CD4-positive, alpha-beta T cell (primary cell): ENCODE results near the gene CDKN1A. TPM values are rescaled to one million over a fixed set of nuclear protein-coding genes. Genes with fewer than 3 reads are reported as not detected.

Source experiments
- ATAC-seq: fragments of 200-7000 bp; cut with Tn5 transposase; one replicate; pipeline ENCODE4 v1.10.0; 2022; ENCODE audit warnings: mild to moderate bottlenecking; ENCODE audit not compliant: poor library complexity
- CTCF ChIA-PET: fragments of 350-600 bp; sonication (Branson Sonifier 250); formaldehyde crosslinking; loops from one replicate; lab custom pipeline; 2021; ENCODE audit warnings: antibody characterized with exemption, inconsistent platforms; lab: Charles Lee
- POLR2A ChIA-PET: fragments of 350-600 bp; sonication (Branson Sonifier 250); formaldehyde crosslinking; loops from one replicate; lab custom pipeline; 2021; ENCODE audit warnings: antibody characterized with exemption, inconsistent platforms; lab: Charles Lee
- DNase-seq, 14 experiments: peaks; one replicate each; pipeline ENCODE4 v3.0.0-alpha.2; 2013 to 2020; ENCODE audit warnings: mixed read lengths in 2 of 14
- H3K27ac ChIP-seq, 2 donors: one replicate each; pipeline versions ENCODE4 v1.5.1 to v1.7.0; 2013; ENCODE audit warnings: low read length in 2 of 2, low read depth in 1 of 2, mild to moderate bottlenecking in 1 of 2
- H3K27me3 ChIP-seq, 2 experiments: 1 replicate in 1 of 2; 2 replicates in 1 of 2; pipeline versions ENCODE4 v1.6.1 to v1.7.0; 2013; ENCODE audit warnings: low read length in 2 of 2, control low read depth in 1 of 2, mild to moderate bottlenecking in 1 of 2, moderate library complexity in 1 of 2; ENCODE audit not compliant: insufficient read depth in 2 of 2, control insufficient read depth in 1 of 2
- H3K36me3 ChIP-seq: one replicate; pipeline ENCODE4 v1.6.1; 2013; ENCODE audit warnings: low read length, control low read depth; ENCODE audit not compliant: insufficient read depth
- H3K4me1 ChIP-seq: one replicate; pipeline ENCODE4 v1.6.1; 2013; ENCODE audit warnings: low read length, control low read depth; ENCODE audit not compliant: insufficient read depth
- H3K4me3 ChIP-seq: one replicate; pipeline ENCODE4 v1.5.1; 2013; ENCODE audit warnings: mild to moderate bottlenecking, low read length, moderate library complexity
- H3K9me3 ChIP-seq, 2 experiments: 1 replicate in 1 of 2; 2 replicates in 1 of 2; pipeline versions ENCODE4 v1.6.1 to v1.7.0; 2013; ENCODE audit warnings: low read length in 2 of 2, mild to moderate bottlenecking in 2 of 2, control low read depth in 1 of 2, moderate library complexity in 1 of 2; ENCODE audit not compliant: control insufficient read depth in 1 of 2, insufficient read depth in 1 of 2
- H3K27ac Mint-ChIP-seq: one replicate; pipeline ENCODE4 v1.8.0; 2020; ENCODE audit warnings: mixed read lengths
- H3K27me3 Mint-ChIP-seq: one replicate; pipeline ENCODE4 v1.8.0; 2021; ENCODE audit warnings: mixed read lengths
- H3K36me3 Mint-ChIP-seq: one replicate; pipeline ENCODE4 v1.8.0; 2021; ENCODE audit warnings: low read depth, mixed read lengths
- H3K4me1 Mint-ChIP-seq: one replicate; pipeline ENCODE4 v1.8.0; 2021; ENCODE audit warnings: low read depth, mixed read lengths
- H3K4me3 Mint-ChIP-seq: one replicate; pipeline ENCODE4 v1.8.0; 2020; ENCODE audit warnings: mild to moderate bottlenecking, mixed read lengths
- H3K9me3 Mint-ChIP-seq: one replicate; pipeline ENCODE4 v1.8.0; 2020; ENCODE audit warnings: mixed read lengths
- CTCF ChIP-seq: fragments of 200-600 bp; IDR thresholded peaks from one replicate; pipeline ENCODE4 v1.8.0; 2022; ENCODE audit warnings: antibody characterized with exemption, mild to moderate bottlenecking
- intact Hi-C, 2 experiments: fragments of 100-400 bp; cut with DNase I in 1 of 2; cut with micrococcal nuclease in 1 of 2; formaldehyde crosslinking; loops; one replicate each; pipeline versions ENCODE4 v1.15.1 to v1.9.0; 2023 to 2025; cut with DNase I, micrococcal nuclease
- total RNA-seq, 174 experiments: library from RNA in 2 of 174; stranded (reverse) in 2 of 174; gene quantifications; one replicate each; pipeline ENCODE4 v1.2.3 and lab custom pipeline; 2021 to 2026

CDKN1A gene
- total RNA-seq, 2 experiments from 2014 or later, result 98.3 to 98.6 TPM

- H3K4me3 Mint-ChIP-seq, result peak overlapping the region; percentile 73
- H3K9me3 ChIP-seq, result no peaks in the 10 kb centered on the region
- H3K4me1 Mint-ChIP-seq, result peaks cover 33% of the 10 kb centered on the region
- POLR2A ChIA-PET, result no interaction called here
- intact Hi-C loops, result loop anchor here in 1 of 2 experiments (5.0 kb wide), 1 partner anchor 81 kb away; no protein-coding TSS in a partner anchor
- no peaks in the 10 kb centered on the region for H3K36me3 ChIP-seq
- no peak overlapping the region for H3K27ac ChIP-seq
- peak overlapping the region; percentile 94 for H3K27ac Mint-ChIP-seq
- CTCF ChIA-PET, result interaction anchor here (0.9 to 1.1 kb wide), 2 partner anchors 61 to 77 kb away, joined by 3 to 4 read pairs; no protein-coding TSS in a partner anchor
- peaks cover 0 to 2% of the 10 kb centered on the region in 2 experiments for H3K27me3 ChIP-seq
- peaks cover 5% of the 10 kb centered on the region for H3K36me3 Mint-ChIP-seq
- no peaks in the 10 kb centered on the region for H3K9me3 Mint-ChIP-seq
- DNase-seq (peak in 2 of 14 experiments; percentile 23 to 27), ATAC-seq (no peak)
- H3K27me3 Mint-ChIP-seq, result peaks cover 3% of the 10 kb centered on the region
- TF ChIP-seq CTCF, result no peak
- no peak overlapping the region for H3K4me3 ChIP-seq
- peaks cover 40% of the 10 kb centered on the region for H3K4me1 ChIP-seq
Measured at GRCh38 chr6:36676141-36677058, 2.1 kb upstream of the CDKN1A start.

GRCh38 chr6:36677059-36677749 lies 1.3 kb upstream of the CDKN1A start:
- Mint-ChIP-seq H3K9me3 (no peaks in the 10 kb centered on the region), H3K4me3 (peak overlapping the region; percentile 73), H3K36me3 (peaks cover 5% of the 10 kb centered on the region), H3K27me3 (peaks cover 3% of the 10 kb centered on the region), H3K4me1 (peaks cover 34% of the 10 kb centered on the region), H3K27ac (peak overlapping the region; percentile 94)
- H3K4me3 ChIP-seq, result no peak overlapping the region
- peaks cover 0 to 2% of the 10 kb centered on the region in 2 experiments for H3K27me3 ChIP-seq
- CTCF ChIA-PET, result no interaction called here
- intact Hi-C loops, result loop anchor here in 1 of 2 experiments (5.0 kb wide), 1 partner anchor 80 kb away; no protein-coding TSS in a partner anchor
- no peaks in the 10 kb centered on the region for H3K9me3 ChIP-seq
- H3K4me1 ChIP-seq, result peaks cover 48% of the 10 kb centered on the region
- POLR2A ChIA-PET, result interaction anchor here (1.8 kb wide), 1 partner anchor 254 kb away, joined by 6 read pairs; no protein-coding TSS in a partner anchor
- no peaks in the 10 kb centered on the region for H3K36me3 ChIP-seq
- peak in 1 of 14 experiments; percentile 14 for DNase-seq
- ATAC-seq, result no peak
- H3K27ac ChIP-seq, result peak overlapping the region in 1 of 2 donors; percentile 34
- no peak for TF ChIP-seq CTCF
